Stimulated activated CD4-positive, alpha-beta T cell treated with anti-CD3 and anti-CD28 coated beads, Interleukin-2, amount 100 ng/mL, for 4 hours (primary cell): ENCODE measurements around the gene TMEM132C.

ENCODE experiments used
- DNase-seq: peaks from one replicate; pipeline ENCODE4 v3.0.0-alpha.2; 2020; ENCODE audit warnings: low read depth

Gene TMEM132C

DNA sequence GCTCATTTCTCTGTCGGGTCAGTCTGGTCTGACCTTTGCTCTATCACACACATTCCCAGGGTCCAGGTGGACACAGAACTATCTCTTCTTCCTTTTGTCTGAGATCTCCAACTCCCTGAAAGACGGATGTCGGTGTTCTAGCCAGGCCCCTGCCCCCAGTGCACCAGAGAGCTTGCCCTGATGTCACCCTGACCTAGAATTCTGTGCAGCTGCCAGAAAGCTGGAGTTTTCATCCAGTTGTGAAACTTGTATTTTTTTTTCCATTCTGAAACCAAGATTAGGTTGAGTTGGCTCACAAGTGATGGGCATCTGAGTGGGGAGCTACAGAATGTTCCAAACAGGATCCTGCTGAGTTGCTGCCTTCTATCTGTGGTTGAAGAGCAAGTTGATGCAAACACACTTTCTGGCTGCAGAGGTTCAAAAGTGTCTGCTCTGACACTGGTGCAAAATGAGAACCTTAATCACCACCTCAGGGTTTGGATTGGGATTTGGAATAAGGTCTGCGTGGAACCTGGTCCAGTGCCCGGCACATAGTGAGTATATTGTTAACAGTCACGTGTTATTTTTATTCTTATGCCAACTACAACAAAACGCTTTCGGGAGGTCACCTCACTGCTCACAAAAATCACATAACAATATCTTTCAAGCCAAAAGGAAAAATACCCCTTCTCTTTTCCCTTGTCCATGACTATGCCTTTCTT is 345.3 kb downstream of the TMEM132C start:
- no peak for DNase-seq

DNA sequence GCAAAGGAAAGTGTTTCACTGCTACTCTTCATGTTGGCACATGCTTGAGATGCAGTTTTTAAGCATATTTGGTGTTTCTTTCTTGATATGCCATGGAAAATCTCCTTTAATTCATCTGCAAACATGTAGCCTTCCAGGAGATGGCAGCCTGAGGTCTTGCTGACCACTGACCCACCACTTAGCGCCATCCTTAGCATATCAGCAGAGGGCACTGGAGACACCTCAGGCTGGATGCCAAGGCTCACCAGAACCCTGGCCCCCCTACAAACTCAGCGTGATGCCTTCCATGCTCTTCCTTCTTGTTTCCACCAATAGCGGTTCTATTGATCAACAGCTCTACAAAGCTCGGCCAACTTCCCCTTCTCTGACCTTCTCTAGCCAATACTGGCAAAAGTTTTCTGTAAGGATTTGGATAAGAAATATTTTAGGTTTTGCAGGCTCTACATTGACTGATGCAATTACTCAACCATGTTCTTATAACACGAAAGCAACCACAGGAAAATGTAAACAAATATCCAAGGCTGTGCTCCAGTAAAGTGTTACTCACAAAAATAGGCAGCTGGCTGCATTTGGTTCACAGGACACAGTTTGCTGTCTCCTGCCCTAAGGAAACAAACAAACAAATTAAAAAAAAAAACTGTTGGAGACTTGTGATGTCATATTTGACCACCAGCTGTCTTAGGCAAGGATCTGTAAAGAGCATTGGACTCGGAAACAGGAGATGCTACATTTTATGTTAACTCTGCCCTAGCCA is 347.0 kb downstream of the TMEM132C start:
- DNase-seq = no peak

DNA sequence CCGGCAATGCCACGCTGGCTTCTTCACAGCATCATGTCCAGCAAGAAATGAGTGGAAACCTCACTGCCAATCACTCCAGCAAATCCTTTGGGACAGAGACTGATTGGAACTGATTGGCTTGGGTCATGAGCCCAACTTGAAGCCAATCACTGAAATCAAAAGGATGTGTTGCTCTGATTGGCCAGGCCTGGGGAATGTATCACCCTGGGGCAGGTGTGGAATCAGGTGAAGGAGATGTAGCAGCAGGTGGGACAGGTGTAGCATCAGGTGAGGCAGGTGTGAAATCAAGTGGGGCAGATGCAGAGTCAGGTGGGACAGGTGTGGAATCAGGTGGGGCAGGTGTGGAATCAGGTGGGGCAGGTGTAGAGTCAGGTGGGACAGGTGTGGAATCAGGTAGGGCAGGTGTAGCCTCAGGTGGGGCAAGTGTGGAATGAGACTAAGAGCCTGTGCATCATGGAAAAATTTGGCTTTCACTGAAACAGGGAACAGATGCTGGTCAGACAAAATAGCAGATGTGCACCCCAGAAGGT is 350.4 kb downstream of the TMEM132C start:
- no peak for DNase-seq

DNA sequence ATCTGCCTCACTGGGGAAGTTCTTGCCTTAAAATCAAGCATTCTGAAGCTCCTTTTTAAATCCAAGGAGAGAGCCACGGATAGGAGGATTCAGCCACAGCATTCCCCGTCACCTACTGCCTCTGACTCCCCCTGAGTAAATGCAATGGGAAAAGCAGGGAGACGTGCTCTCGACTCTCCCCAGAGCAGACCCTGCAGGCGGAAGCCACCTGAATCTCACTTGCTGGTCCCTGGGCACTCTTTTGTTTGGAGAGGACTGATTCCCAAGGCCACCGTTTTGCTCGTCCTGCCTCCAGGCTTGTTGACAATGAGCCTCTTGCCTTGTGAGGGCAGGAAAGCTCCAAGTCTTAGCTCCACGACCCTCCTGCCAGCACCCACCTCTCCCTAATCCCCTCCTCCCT is 352.3 kb downstream of the TMEM132C start:
- DNase-seq = no peak

DNA sequence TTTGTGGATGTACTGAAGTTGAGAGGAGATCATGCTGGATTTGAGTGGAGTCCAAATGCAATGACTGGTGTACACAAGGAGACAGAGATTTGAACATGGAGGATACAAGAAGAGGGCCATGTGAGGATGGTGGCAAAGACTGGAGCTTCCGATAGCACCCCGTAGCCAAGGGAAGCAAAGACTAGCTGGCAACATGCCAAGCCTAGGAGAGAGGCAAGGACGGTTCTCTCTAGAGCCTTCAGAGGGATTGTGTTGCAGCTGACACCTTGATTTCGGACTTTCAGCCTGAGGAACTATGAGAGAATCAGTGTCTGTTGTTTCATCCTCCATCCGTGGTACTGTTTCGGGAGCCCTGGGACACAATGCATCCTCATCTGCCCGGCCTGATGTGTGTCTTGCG is 354.3 kb downstream of the TMEM132C start:
- DNase-seq = no peak

DNA sequence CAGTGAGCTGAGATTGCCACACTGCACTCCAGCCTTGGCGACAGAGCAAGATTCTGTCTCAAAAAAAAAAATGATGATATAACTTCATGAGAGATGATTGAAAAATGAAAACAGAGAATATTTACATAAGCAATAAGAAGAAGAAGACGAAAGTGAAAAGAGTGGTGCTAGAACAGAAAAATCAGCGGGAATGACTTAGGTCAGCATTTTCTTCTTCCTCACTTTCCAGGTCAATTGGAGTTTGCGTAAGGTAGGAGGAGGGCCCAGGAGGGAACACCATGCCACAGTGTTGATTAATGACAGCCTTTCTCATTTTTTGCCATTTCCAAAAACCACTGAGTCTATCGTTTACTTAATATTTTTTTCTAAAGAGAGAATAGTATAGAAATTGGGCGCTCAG is 356.8 kb downstream of the TMEM132C start:
- DNase-seq = no peak

DNA sequence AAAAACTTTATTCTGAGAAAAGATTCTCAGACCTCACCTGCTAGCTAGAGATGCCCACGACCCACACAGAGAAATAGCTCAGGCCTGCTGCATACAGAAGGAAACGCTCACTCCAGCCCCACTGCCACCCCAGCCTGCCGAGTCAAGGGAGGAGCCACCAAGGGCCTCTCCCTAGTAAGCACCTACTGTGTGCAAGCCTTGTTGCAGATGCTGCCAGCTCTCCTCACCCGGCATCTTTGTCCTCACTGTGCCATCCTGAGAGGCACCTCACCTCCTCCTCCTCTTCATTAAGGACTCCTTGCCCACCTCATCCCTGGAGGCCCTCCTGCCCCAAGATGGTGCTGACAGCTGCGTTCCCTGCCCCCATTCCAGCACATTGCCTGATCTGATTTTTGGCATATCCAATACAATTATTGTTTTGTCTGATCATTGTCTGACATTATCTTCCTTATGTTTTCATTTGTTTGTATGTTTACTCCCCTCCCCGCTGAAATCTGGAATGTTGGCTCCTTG is 359.9 kb downstream of the TMEM132C start:
- no peak for DNase-seq

DNA sequence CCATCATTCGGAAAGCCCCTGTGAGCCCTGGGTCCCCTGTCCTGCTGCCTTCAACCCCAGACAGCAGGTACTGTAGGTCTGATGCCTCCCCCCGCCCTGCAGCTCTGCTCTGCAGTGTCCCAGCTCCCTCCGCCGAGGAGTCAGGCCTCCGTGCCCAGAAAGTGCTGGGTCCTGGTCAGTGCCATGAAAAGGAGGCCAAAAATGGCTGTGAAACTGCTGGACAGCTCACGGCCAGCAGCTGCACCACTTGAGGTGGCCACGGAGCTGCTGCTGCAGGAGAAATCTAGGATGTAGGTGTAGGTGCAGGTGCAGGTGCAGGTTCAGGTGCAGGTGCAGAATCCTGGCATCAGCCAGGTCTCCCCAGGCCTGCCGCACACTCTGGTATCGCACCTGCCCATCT is 360.7 kb downstream of the TMEM132C start:
- DNase-seq = no peak

DNA sequence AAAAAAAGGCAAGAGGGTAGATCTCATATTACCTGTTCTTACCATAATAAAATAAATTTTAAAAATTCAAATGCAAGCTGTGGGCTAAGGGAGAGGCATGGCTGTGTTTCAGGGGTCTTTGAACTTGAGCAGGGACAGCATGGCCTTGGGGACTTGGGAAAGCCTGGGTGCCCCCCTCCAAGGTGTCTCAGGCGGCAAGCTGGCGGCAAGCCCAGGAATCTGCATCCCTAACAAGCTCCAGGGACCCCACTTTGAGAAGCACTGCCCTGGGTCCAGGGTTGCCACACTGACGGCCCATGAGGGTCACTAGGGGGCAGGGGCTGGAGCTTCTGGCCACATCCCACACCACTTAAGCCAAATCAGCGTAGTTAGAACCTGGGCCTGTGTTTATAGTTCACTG is 363.0 kb downstream of the TMEM132C start:
- no peak for DNase-seq

DNA sequence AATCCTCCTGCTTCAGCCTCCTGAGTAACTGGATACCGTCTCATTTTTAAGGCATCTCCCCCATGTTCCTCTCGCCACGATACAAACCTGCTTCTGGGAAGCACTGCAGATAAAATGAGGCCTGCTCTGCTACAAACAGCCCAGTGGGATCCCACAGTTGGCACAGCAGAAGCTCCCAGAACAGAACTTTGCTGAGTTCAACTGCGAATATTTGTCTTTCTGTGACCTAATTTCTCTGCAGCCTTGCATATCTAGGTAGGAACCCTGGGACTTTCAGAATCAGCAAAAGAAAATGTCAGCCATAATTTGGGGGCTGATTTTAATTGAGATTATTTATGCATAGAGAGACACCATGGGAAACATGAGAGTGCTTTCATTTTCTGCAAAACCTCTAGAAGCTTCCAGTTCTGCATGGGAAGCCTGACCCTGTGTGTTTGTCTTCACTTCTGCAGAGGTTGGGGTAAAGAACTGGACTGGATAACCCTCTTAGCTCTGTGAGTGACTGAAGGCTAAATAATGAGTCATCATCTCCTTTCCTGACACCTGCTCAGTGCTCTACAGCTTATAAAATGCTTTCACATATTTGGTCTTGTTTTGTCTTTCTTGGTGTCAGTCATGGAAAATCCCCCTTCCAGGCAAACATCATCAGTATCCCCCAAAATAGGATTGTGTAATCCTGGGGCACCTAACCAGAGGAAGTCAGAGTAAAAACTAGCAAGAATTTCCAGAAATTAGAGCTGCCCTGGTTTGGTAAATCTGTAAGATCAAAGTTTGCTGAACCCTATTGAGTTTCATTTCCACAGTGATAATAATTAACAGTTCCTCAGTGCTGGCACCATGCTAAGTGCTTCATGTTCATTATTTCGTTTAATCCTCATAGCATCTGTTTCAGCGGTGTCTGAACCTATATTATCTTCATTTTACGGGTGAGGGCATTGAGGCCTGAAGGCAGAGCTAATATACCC is 371.0 kb downstream of the TMEM132C start:
- DNase-seq = no peak

DNA sequence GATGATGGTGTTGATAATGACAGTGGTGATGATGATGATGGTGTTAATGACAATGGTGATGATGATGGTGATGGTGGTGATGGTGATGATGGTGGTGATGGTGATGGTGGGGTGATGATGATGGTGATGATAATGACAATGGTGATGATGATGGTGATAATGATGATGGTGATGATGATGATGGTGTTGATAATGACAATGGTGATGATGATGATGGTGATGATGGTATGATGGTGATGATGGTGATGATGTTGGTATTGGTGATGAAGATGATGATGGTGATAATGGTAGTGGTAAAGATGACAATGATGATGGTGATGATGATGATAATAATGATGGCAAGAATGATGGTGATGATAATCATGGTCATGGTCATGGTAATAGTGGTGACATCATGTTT is 372.1 kb downstream of the TMEM132C start:
- DNase-seq = no peak

DNA sequence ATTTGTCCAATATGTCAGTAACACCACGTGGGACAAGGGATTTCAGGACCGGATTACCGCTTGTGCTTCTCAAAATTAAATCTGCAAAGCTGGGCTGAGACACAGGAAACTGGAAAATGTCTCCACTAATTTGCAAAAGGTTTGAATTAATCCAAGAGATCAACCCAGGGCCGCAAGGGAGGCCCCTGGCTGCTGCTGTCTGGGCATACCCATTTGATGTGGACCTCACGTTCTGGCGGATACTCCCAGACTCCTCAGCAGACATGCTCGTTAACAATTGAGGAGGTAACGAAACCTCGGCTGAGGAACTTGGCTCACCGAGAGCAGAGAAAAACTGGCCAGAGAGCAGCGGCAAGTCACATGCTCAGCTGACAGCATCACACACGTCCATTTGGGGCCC is 376.2 kb downstream of the TMEM132C start:
- no peak for DNase-seq

DNA sequence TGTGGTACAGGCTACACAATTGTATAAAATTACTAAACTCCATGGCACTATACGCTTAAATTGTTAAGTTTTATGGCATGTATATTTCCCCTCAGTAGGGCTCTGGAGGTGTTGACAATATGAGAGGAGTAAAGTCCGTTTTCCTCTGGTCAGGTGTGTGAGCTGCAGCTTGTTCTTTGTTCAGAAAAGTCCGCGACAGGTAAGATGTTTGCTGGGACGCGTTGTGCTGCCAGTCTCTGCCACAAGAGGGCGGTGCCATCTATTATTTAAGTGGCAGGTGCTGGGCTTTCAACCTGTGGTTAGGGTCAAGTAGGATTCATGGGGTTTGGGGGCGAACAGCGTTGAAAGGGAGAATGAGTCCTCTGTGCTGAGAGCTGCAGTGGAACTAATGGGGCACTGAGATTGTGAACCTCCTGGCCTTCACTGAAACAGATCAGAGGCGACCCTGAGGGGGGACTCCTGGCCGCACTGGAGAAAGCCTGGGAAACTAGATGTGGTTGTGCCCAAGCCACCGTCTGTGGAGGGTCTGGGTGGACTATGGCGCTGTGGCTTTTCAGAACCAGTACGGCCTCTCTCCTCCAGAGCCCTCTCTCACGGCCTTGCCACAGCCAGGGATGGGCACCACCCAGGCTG is 377.8 kb downstream of the TMEM132C start:
- no peak for DNase-seq

DNA sequence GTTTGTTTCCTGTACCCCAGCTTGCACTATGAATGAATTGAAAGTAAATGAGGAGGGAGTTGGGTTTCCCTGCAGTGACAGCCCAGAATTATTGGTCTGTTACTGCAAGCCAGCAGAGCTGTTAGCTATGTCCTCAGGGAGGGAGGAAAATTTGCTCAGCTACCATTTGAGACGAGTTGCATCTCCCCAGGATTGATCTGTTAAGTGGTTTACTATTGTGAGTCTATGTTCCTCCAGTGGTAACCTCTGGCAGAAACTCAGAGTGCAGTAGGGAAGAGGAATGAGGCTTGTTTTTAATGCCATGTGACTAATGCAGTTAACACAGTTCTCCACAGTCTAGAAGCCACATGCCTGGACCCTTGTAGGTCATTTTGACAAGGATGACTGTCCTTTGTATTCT is 382.9 kb downstream of the TMEM132C start:
- no peak for DNase-seq

DNA sequence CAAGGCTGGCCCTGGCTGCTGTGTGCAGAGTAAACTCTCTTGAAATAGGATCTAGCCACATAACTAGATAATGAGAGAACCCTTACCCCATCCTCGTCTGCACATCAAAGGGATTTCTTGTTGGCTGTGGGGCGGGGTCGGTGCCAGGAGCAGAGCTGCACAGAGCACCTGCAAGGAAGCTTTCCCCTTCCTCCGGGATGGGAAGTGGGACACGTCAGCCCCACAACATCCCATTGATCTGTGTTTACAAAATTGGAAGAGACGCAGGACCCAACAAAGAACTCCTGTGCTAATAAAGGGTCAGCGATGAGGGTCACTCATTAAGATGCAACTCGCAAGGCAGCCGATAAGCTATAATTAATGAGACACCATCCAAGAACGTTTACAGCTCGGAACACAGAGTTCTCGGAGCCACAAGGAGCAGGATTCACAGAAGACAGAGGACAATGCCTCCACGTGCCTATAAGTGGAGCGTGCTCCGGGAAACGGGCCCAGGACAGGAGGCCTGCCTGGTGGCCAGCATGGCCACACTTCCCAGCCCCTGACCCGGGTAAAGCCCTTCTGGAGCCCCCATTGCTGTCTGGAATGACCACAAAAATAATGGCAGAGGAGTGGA is 385.3 kb downstream of the TMEM132C start:
- DNase-seq = no peak

DNA sequence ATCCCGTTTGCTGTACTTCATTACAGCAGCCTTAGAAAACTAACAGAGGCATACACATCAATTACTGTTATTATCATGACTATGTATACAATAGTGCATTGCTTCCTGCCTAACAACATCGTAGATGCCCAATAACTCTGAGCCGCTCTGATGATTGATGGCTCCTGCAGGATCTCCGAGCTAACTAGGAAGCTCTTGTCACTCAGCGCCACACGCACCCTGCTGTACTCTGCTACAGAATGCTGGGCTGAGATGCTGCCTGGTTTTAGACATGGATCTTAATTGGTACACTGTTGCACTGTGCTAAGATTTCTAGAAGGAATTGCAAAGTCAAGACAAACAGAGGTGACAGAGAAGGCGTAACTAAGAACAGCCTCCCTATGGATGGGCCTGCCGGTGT is 387.5 kb downstream of the TMEM132C start:
- DNase-seq = no peak

DNA sequence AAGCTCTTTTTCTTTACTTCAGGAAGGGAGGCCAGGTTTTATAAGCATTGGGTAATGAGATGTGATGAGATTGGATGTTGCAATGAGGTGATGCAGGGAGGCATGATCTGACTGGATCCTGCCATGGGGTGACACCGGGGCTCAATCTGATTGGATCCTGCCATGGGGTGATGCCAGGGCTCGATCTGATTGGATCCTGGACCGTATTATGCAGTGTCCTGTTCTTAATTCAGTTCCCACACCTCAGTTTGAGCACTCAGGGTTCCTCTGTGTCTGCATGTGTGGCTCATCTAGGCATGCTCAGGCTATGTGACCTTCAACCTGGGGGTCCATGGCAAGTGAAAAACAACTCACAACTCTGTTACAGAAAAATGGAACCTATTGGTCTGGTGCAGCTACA is 390.4 kb downstream of the TMEM132C start:
- no peak for DNase-seq

DNA sequence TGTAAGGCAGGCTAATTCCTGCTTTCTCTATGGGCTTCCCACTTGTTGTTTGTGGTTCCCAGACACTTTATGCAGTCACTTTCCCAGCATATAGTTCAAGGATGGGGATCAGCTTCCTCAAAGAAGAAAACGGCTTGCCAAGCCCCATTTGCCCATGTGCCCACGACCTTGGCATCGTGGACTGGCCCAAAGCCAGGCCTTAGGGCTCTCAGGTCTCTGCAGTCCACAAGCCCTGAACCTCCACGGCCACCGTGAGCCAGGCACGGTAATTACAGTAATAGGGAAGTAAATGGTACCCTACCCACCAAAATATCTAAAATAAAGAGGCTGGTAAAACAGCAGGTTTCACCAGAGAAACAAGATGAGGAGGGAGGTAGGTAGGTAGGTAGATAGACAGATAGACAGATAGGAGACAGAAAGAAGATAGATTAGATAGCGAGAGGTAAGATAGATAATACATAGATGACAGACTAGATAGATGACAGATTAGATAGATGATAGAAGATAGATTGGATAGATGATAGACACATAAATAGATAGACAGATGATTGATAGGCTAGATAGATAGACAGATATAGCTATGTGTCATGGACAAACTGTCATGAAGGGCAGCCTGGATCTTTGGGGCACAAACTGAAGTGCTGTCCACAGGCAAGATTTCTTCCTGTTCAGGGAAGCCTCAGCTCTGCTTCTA is 393.7 kb downstream of the TMEM132C start:
- no peak for DNase-seq

DNA sequence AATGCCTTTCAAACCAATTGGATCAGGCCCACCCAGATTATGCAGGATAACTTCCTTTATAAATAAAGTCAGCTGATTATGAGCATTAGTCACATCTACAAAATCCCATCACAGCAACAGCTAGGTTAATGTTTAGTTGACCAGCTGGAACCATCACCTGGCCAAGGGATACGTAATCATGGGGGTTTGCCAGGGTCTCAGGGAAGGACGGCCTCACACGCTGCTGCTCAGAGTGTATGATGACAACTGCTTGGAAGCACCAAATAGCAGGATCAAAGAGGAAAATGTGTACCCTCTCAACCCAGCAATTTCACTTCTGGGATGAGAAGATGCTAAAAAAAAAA is 394.2 kb downstream of the TMEM132C start:
- no peak for DNase-seq

DNA sequence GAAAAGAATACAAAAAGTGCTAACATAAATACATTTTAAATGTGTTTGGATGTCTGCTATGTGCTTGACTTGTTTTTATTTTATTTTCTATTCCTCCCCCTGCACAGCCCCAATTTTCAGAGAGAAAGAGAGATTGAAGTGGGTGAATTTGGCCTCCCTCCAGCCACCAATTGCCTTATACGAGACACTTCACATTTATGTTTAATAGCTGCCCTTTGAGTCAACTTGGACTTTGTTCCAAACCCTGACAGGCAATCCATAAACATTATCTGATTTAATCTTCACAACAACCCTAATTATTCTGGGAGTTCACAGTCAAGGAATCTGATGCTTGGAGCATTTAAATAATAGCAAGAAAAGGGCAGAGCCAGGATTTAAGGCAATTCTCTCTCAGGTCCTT is 395.1 kb downstream of the TMEM132C start:
- no peak for DNase-seq

DNA sequence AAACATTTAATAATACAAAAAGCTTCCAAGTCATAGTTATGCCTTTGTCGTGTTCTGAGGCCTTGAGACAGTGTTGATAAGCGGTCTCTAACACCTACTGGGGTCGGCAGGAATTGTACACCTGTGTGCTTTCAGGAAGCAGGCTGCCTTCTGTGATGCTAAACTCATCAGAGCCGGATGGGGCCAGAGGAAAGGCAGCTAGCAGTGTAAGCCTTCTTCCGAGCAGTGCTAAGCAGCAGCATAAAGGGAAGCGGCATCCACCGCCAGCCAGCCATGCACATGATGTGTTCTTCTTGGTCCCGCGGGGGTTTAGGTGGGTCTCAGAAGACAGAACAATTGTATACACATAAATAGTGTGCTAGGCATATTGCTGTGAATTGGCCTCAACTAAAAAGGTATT is 397.5 kb downstream of the TMEM132C start:
- no peak for DNase-seq
